Smooth muscle cell (in vitro differentiated cells): ENCODE measurements around the gene TSHR. TPM values are rescaled to one million over a fixed set of nuclear protein-coding genes. Genes with fewer than 3 reads are reported as not detected.
"Not testable (repeated sequence)": the region's sequence is repeated elsewhere in the genome, so short reads cannot be mapped to it uniquely, and the experiment has no call there.

Experiments
- DNase-seq: peaks from one replicate; lab custom pipeline; 2025; ENCODE audit not compliant: unreplicated experiment; lab: John Stamatoyannopoulos, UW
- H2AFZ ChIP-seq: fragments of 200-600 bp; sonication (generic); 2 replicates; pipeline ENCODE4 v1.6.0; 2016; ENCODE audit warnings: antibody characterized with exemption, low read depth, mild to moderate bottlenecking
- H3F3A ChIP-seq: fragments of 200-600 bp; sonication (generic); 2 replicates; pipeline ENCODE4 v1.6.0; 2017; ENCODE audit warnings: antibody characterized with exemption, low read depth
- H3K27ac ChIP-seq: fragments of 200-600 bp; sonication (generic); 2 replicates; pipeline ENCODE4 v1.5.1; 2016; ENCODE audit warnings: low read depth, mild to moderate bottlenecking
- H3K27me3 ChIP-seq: fragments of 200-600 bp; sonication (generic); 2 replicates; pipeline ENCODE4 v1.6.1; 2016; ENCODE audit warnings: low read depth, mild to moderate bottlenecking
- H3K36me3 ChIP-seq: fragments of 200-600 bp; sonication (generic); 2 replicates; pipeline ENCODE4 v1.5.1; 2016; ENCODE audit warnings: low read depth
- H3K4me1 ChIP-seq: fragments of 200-600 bp; sonication (generic); 2 replicates; pipeline ENCODE4 v1.5.1; 2016; ENCODE audit warnings: low read depth
- H3K4me2 ChIP-seq: fragments of 200-600 bp; sonication (generic); 2 replicates; pipeline ENCODE4 v1.6.0; 2016; ENCODE audit warnings: mild to moderate bottlenecking
- H3K4me3 ChIP-seq: fragments of 200-600 bp; sonication (generic); 2 replicates; pipeline ENCODE4 v1.5.1; 2016; ENCODE audit warnings: mild to moderate bottlenecking
- H3K79me2 ChIP-seq: fragments of 200-600 bp; sonication (generic); 2 replicates; pipeline ENCODE4 v1.6.0; 2016; ENCODE audit warnings: low read depth, mild to moderate bottlenecking
- H3K9ac ChIP-seq: fragments of 200-600 bp; sonication (generic); 2 replicates; pipeline ENCODE4 v1.6.0; 2016; ENCODE audit warnings: low read depth
- H3K9me3 ChIP-seq: fragments of 200-600 bp; sonication (generic); replicated peaks from 2 replicates; pipeline ENCODE4 v1.5.1; 2016; ENCODE audit warnings: low read depth
- H4K20me1 ChIP-seq: fragments of 200-600 bp; sonication (generic); 2 replicates; pipeline ENCODE4 v1.6.0; 2016; ENCODE audit warnings: low read depth
- WGBS: methylation state at CpG from one replicate; pipeline ENCODE4 v1.1.7; 2016; ENCODE audit warnings: low lambda C conversion rate; 5-methylcytosine and 5-hydroxymethylcytosine counted together
- polyA plus RNA-seq: library from polyadenylated mRNA; unstranded; fragments of >200 nt; fragmentation: Nextera tagmentation; extraction: Ambion mirVana; gene quantifications from 2 replicates; pipeline ENCODE4 v1.2.1, GENCODE V29; 2016
- total RNA-seq: library from RNA; depleted of rRNA; stranded (reverse); fragments of >200 nt; gene quantifications from 2 replicates; pipeline ENCODE4 v1.2.3, GENCODE V29; 2014
- TF ChIP-seq, protein P1 (sequence below): fragments of 200-600 bp; sonication (generic); IDR thresholded peaks from 2 replicates; pipeline ENCODE4 v1.5.1; 2017; ENCODE audit warnings: borderline replicate concordance, mild to moderate bottlenecking, antibody characterized with exemption; ENCODE audit not compliant: insufficient read depth, poor library complexity, severe bottlenecking

Gene TSHR
- total and polyA plus RNA-seq, 2 experiments from 2014 or later: not detected

DNA sequence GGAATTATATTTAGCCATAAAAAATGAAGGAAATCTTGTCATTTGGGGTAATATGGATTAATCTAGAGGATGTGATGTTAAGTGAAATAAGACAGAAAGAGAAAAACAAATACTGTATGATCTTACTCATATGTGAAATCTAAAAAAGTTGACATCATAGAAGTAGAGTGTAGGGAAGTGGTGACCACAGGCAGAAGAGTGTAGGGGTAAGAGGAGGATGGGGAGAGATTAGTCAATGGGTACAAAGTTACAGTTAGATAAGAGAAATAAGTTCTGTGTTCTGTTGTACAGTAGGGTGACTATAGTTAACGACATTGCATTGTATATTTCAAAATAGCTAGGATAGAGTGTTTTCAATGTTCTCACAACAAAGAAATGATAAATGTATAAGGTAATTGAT lies 87.0 kb downstream of the TSHR start:
- Histone ChIP-seq H3F3A (no peaks in the 10 kb centered on the region), H3K27ac (no peak overlapping the region), H3K4me3 (no peak overlapping the region), H3K27me3 (no peaks in the 10 kb centered on the region), H3K9me3 (no peaks in the 10 kb centered on the region), H3K4me2 (no peak overlapping the region), H3K4me1 (no peaks in the 10 kb centered on the region), H3K9ac (no peak overlapping the region), H2AFZ (no peak overlapping the region), H4K20me1 (no peaks in the 10 kb centered on the region), H3K36me3 (no peaks in the 10 kb centered on the region), H3K79me2 (no peaks in the 10 kb centered on the region)
- 83% methylated on average over 1 of the region's 1 CpG for WGBS
- TF ChIP-seq, protein P1, sequence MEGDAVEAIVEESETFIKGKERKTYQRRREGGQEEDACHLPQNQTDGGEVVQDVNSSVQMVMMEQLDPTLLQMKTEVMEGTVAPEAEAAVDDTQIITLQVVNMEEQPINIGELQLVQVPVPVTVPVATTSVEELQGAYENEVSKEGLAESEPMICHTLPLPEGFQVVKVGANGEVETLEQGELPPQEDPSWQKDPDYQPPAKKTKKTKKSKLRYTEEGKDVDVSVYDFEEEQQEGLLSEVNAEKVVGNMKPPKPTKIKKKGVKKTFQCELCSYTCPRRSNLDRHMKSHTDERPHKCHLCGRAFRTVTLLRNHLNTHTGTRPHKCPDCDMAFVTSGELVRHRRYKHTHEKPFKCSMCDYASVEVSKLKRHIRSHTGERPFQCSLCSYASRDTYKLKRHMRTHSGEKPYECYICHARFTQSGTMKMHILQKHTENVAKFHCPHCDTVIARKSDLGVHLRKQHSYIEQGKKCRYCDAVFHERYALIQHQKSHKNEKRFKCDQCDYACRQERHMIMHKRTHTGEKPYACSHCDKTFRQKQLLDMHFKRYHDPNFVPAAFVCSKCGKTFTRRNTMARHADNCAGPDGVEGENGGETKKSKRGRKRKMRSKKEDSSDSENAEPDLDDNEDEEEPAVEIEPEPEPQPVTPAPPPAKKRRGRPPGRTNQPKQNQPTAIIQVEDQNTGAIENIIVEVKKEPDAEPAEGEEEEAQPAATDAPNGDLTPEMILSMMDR: no peak
- no peak for DNase-seq

DNA sequence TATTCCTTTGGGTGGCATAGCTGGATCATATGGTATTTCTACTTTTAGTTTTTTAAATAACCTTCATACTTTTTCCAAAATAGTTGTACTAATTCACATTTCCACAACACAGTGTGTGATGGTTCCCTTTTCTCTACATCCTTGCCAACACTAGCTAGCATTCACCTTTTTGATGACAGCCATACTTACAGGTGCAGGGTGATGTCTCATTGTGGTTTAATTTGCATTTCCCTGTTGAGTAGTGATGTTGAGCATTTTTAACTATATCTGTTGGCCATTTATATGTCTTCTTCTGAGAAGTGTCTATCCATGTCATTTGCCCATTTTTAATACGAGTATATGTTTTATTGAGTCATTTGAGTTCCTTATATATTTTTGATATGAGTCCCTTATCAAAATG lies 96.1 kb downstream of the TSHR start:
- Histone ChIP-seq H3K4me1 (no peaks in the 10 kb centered on the region), H2AFZ (no peak overlapping the region), H3K36me3 (no peaks in the 10 kb centered on the region), H3K4me3 (no peak overlapping the region), H4K20me1 (no peaks in the 10 kb centered on the region), H3K79me2 (no peaks in the 10 kb centered on the region), H3K4me2 (no peak overlapping the region), H3K9me3 (no peaks in the 10 kb centered on the region), H3K27me3 (no peaks in the 10 kb centered on the region), H3K9ac (no peak overlapping the region), H3F3A (no peaks in the 10 kb centered on the region), H3K27ac (no peak overlapping the region)
- DNase-seq: no peak
- WGBS: 67% methylated on average over 1 of the region's 1 CpG
- TF ChIP-seq, protein P1: no peak

DNA sequence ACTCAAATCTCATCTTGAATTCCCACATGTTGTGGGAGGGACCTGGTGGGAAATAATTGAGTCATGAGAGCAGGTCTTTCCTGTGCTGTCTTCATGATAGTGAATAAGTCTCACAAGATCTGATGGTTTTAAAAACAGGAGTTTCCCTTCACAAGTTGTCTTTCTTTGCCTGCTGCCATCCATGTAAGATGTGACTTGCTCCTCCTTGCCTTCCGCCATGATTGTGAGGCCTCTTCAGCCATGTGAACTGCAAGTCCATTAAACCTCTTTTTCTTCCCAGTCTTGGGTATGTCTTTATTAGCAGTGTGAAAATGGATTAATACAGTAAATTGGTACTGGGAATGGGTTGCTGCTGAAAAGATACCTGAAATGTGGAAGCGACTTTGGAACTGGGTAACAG lies 98.6 kb downstream of the TSHR start:
- H3K4me3 ChIP-seq, H3K36me3 ChIP-seq, H3K9ac ChIP-seq, DNase-seq, H3F3A ChIP-seq, H3K9me3 ChIP-seq, H4K20me1 ChIP-seq, H3K27ac ChIP-seq, H3K4me2 ChIP-seq, H3K27me3 ChIP-seq, H2AFZ ChIP-seq, H3K79me2 ChIP-seq, H3K4me1 ChIP-seq: not testable (repeated sequence)
- 89% methylated on average over 2 of the region's 2 CpGs for WGBS

DNA sequence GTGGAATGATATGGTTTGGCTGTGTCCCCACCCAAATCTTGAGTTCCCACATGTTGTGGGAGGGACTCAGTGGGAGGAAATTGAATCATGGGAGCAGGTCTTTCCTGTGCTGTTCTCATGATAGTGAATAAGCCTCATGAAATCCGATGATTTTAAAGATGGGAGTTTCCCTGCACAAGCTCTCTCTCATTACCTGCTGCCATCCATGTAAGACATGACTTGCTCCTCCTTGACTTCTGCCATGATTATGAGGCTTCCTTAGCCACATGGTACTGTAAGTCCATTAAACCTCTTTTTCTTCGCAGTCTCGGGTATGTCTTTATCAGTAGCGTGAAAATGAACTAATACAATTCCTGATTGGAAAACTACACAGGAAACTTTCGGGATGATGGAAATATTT lies 100.5 kb downstream of the TSHR start:
- Histone ChIP-seq H3K27me3 (no peaks in the 10 kb centered on the region), H3F3A (no peaks in the 10 kb centered on the region), H3K36me3 (no peaks in the 10 kb centered on the region), H3K9me3 (no peaks in the 10 kb centered on the region), H3K4me1 (no peaks in the 10 kb centered on the region), H2AFZ (no peak overlapping the region), H3K4me3 (no peak overlapping the region), H3K79me2 (no peaks in the 10 kb centered on the region), H3K9ac (no peak overlapping the region), H3K27ac (no peak overlapping the region), H4K20me1 (no peaks in the 10 kb centered on the region), H3K4me2 (no peak overlapping the region)
- no peak for DNase-seq
- 92% methylated on average over 5 of the region's 5 CpGs for WGBS
- TF ChIP-seq, protein P1: no peak
